Panc1 (cell line): ENCODE data around the gene ERFL.

Experiments used
- POLR2AphosphoS5 ChIP-seq: IDR thresholded peaks from 2 replicates; pipeline ENCODE4 v1.6.1; 2012; ENCODE audit warnings: mild to moderate bottlenecking, low read depth, low read length, moderate library complexity
- REST ChIP-seq, 2 experiments: IDR thresholded peaks; 2 replicates each; pipeline ENCODE4 v1.6.1; 2011 to 2012; ENCODE audit warnings: low read depth in 2 of 2, control low read depth in 1 of 2, low read length in 1 of 2, mild to moderate bottlenecking in 1 of 2, moderate library complexity in 1 of 2; ENCODE audit not compliant: insufficient read depth in 1 of 2
- TF ChIP-seq, protein P1 (sequence below): fragments of 450-650 bp; IDR thresholded peaks from 2 replicates; pipeline ENCODE4 v1.5.1; 2017; ENCODE audit warnings: mild to moderate bottlenecking

- no peak for TF ChIP-seq POLR2AphosphoS5
- TF ChIP-seq, protein P1, sequence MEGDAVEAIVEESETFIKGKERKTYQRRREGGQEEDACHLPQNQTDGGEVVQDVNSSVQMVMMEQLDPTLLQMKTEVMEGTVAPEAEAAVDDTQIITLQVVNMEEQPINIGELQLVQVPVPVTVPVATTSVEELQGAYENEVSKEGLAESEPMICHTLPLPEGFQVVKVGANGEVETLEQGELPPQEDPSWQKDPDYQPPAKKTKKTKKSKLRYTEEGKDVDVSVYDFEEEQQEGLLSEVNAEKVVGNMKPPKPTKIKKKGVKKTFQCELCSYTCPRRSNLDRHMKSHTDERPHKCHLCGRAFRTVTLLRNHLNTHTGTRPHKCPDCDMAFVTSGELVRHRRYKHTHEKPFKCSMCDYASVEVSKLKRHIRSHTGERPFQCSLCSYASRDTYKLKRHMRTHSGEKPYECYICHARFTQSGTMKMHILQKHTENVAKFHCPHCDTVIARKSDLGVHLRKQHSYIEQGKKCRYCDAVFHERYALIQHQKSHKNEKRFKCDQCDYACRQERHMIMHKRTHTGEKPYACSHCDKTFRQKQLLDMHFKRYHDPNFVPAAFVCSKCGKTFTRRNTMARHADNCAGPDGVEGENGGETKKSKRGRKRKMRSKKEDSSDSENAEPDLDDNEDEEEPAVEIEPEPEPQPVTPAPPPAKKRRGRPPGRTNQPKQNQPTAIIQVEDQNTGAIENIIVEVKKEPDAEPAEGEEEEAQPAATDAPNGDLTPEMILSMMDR = peak; percentile 33
- TF ChIP-seq REST (IDR thresholded peaks at IDR 0.05; ENCODE audit: insufficient read depth in 1 of 2, low read depth in 2 of 2, low read length in 1 of 2) = no peak
Measured at GRCh38 chr19:41930926-41931592, 2.8 kb upstream of the ERFL start.
